Measurements from ENCODE around the gene C10orf71.

- no peak for TF ChIP-seq CTCF (IDR thresholded peaks at IDR 0.05)
- no peak for TF ChIP-seq EP300 (IDR thresholded peaks at IDR 0.05)
- no peak for TF ChIP-seq POLR2A (IDR thresholded peaks at IDR 0.05)
Measured at GRCh38 chr10:49303711-49304110, 4.7 kb downstream of the C10orf71 start.
